IPS-18a (cell line): ENCODE results near the gene ZNF70.

Experiments
- H3K27ac ChIP-seq: one replicate; pipeline ENCODE4 v1.5.1; 2013; ENCODE audit warnings: low read length
- H3K27me3 ChIP-seq: one replicate; pipeline ENCODE4 v1.6.1; 2013; ENCODE audit warnings: mild to moderate bottlenecking, low read length; ENCODE audit not compliant: control insufficient read depth, insufficient read depth
- H3K36me3 ChIP-seq: one replicate; pipeline ENCODE4 v1.6.1; 2013; ENCODE audit warnings: low read depth, low read length; ENCODE audit not compliant: control insufficient read depth
- H3K4me1 ChIP-seq: one replicate; pipeline ENCODE4 v1.6.1; 2013; ENCODE audit warnings: low read depth, low read length; ENCODE audit not compliant: control insufficient read depth
- H3K4me3 ChIP-seq: one replicate; pipeline ENCODE4 v1.5.1; 2013; ENCODE audit warnings: low read length
- H3K9ac ChIP-seq: one replicate; pipeline ENCODE4 v1.6.1; 2013; ENCODE audit warnings: mild to moderate bottlenecking, low read length, moderate library complexity
- H3K9me3 ChIP-seq: one replicate; pipeline ENCODE4 v1.6.1; 2013; ENCODE audit warnings: low read depth, low read length; ENCODE audit not compliant: control insufficient read depth

The ZNF70 gene

GRCh38 chr22:23777776-23778576, 27.1 kb upstream of the ZNF70 start:
- Histone ChIP-seq H3K9ac (no peak overlapping the region), H3K27me3 (peaks cover 16% of the 10 kb centered on the region), H3K4me3 (no peak overlapping the region), H3K27ac (no peak overlapping the region), H3K36me3 (no peaks in the 10 kb centered on the region), H3K9me3 (no peaks in the 10 kb centered on the region), H3K4me1 (peaks cover 3% of the 10 kb centered on the region)

GRCh38 chr22:23775779-23776375, 25.0 kb upstream of the ZNF70 start:
- no peak overlapping the region for H3K4me3 ChIP-seq
- H3K9ac ChIP-seq, result no peak overlapping the region
- H3K27me3 ChIP-seq, result peaks cover 17% of the 10 kb centered on the region
- H3K27ac ChIP-seq, result no peak overlapping the region
- H3K4me1 ChIP-seq, result peaks cover 3% of the 10 kb centered on the region
- H3K9me3 ChIP-seq, result no peaks in the 10 kb centered on the region
- H3K36me3 ChIP-seq, result no peaks in the 10 kb centered on the region

GRCh38 chr22:23774922-23775436, 24.1 kb upstream of the ZNF70 start:
- Histone ChIP-seq H3K4me1 (peaks cover 3% of the 10 kb centered on the region), H3K4me3 (no peak overlapping the region), H3K9me3 (no peaks in the 10 kb centered on the region), H3K27me3 (peaks cover 17% of the 10 kb centered on the region), H3K36me3 (no peaks in the 10 kb centered on the region), H3K9ac (no peak overlapping the region), H3K27ac (no peak overlapping the region)

GRCh38 chr22:23774114-23774921, 23.4 kb upstream of the ZNF70 start:
- Histone ChIP-seq H3K27ac (no peak overlapping the region), H3K9ac (no peak overlapping the region), H3K9me3 (no peaks in the 10 kb centered on the region), H3K36me3 (no peaks in the 10 kb centered on the region), H3K4me1 (peaks cover 3% of the 10 kb centered on the region), H3K4me3 (no peak overlapping the region), H3K27me3 (peaks cover 23% of the 10 kb centered on the region)

- Histone ChIP-seq H3K36me3 (no peaks in the 10 kb centered on the region), H3K27me3 (peaks cover 28% of the 10 kb centered on the region), H3K4me1 (peaks cover 3% of the 10 kb centered on the region), H3K4me3 (peak overlapping the region; percentile 69), H3K27ac (no peak overlapping the region), H3K9ac (no peak overlapping the region), H3K9me3 (no peaks in the 10 kb centered on the region)
These were observed 22.7 kb upstream of the ZNF70 start for GRCh38 chr22:23773483-23774113.

- Histone ChIP-seq H3K4me1 (peaks cover 3% of the 10 kb centered on the region), H3K36me3 (no peaks in the 10 kb centered on the region), H3K27ac (no peak within 1 kb of the TSS), H3K9me3 (no peaks in the 10 kb centered on the region), H3K27me3 (peaks cover 28% of the 10 kb centered on the region), H3K4me3 (peak within 1 kb of the TSS; percentile 69), H3K9ac (peak within 1 kb of the TSS; percentile 28)
These were observed 21.9 kb upstream of the ZNF70 start, which contains the start of gene MMP11 for GRCh38 chr22:23772649-23773473. Gene MMP11 (plus strand): TSS chr22:23772849. CDS start chr22:23772871, 22 bp downstream.

GRCh38 chr22:23772315-23772648, 21.4 kb upstream of the ZNF70 start:
- Histone ChIP-seq H3K9me3 (no peaks in the 10 kb centered on the region), H3K4me3 (peak overlapping the region; percentile 49), H3K9ac (no peak overlapping the region), H3K27ac (no peak overlapping the region), H3K27me3 (peaks cover 28% of the 10 kb centered on the region), H3K36me3 (no peaks in the 10 kb centered on the region), H3K4me1 (peaks cover 3% of the 10 kb centered on the region)

- no peak overlapping the region for H3K27ac ChIP-seq
- no peak overlapping the region for H3K4me3 ChIP-seq
- H3K4me1 ChIP-seq, result peaks cover 7% of the 10 kb centered on the region
- H3K36me3 ChIP-seq, result peaks cover 6% of the 10 kb centered on the region
- no peaks in the 10 kb centered on the region for H3K9me3 ChIP-seq
- peaks cover 27% of the 10 kb centered on the region for H3K27me3 ChIP-seq
- no peak overlapping the region for H3K9ac ChIP-seq
These were observed 18.5 kb upstream of the ZNF70 start for GRCh38 chr22:23769321-23769965.

- H3K4me1 ChIP-seq, result peaks cover 9% of the 10 kb centered on the region
These were observed 17.0 kb upstream of the ZNF70 start, which contains the start of gene CHCHD10 for GRCh38 chr22:23767673-23768548. Gene CHCHD10 (minus strand): TSS chr22:23767972. CDS start chr22:23767874, 98 bp downstream.

More at GRCh38 chr22:23767673-23768548, 17.0 kb upstream of the ZNF70 start, which contains the start of gene CHCHD10:
- Histone ChIP-seq H3K36me3 (peaks cover 6% of the 10 kb centered on the region), H3K4me3 (peak within 1 kb of the TSS; percentile 87), H3K9me3 (no peaks in the 10 kb centered on the region), H3K9ac (peak within 1 kb of the TSS; percentile 71), H3K27ac (peak within 1 kb of the TSS; percentile 53), H3K27me3 (peaks cover 11% of the 10 kb centered on the region)
